AG09319 (cell line): Measurements from ENCODE around the gene C14orf93.

ENCODE experiments used
- DNase-seq: peaks from one replicate; pipeline ENCODE4 v3.0.0-alpha.2; 2010; ENCODE audit warnings: low read depth; ENCODE audit errors: extremely low read depth
- CTCF ChIP-seq: IDR thresholded peaks from 2 replicates; pipeline ENCODE4 v1.5.1; 2011; ENCODE audit warnings: low read depth, mild to moderate bottlenecking, inconsistent platforms, low read length, moderate library complexity

The C14orf93 gene

DNA sequence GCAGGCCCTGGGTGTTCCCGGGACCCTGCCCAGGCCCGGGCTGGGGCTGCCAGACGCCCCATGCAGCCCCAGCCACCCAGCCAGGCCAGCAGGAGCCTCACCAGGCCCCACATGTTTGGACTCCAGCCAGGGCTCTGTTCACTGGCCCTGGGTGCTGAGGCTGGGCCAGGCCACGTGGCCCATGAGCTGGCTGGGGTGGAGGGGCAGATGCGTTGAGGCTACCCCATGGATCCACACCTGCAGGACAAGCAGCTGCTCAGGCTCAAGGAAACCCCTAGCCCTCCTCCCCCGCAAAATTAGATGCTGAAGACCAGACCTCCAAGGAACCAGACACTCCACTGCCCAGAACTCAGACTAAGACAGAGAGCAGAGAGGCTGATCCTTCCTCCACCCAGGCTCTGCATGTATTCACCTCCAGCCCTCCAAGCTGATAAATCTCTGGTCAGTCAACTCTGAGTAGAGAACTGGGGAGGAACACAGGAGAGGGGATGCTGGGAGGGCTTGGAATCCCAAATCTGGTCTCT, 45.7 kb upstream of the C14orf93 start:
- DNase-seq: no peak
- no peak for TF ChIP-seq CTCF

GRCh38 chr14:23055147-23055550, 45.2 kb upstream of the C14orf93 start:
- no peak for DNase-seq
- TF ChIP-seq CTCF: no peak

DNA sequence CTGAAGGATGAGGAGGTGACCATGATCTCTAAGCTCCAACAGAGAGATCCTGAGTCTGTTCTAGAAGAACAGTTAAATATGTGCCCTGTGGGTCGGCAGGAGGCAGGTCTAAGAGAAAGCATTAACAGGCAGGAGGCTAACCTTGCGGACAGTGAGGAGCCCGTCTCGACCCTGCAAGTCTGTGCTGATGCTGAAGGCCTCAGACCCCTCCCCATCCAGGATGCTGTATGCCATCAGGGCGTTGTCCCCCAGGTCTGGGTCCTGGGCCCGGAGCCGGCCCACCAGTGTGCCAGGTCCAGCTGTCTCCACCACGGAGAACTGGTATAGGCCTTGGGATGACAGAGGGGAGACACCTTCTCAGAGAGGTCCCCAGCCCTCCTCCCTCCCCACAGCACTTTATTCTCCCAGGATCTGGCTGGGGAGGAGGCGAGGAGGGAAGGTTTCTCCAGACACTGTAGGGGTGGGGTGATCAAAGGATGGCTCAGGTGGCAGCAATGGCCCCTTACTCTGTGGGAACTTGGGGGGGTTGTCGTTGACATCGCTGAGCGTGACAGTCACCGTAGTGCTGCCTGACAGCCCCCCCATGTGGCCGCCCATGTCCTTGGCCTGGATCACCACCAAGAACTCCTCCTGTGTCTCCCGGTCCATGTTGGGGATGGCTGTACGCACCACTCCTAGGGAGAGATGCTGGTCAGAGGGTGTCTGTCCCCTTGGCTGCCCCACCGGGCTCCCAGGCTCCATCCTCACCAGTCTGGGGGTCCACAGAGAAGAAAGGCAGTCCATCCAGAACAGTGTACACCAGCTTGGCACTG, 44.3 kb upstream of the C14orf93 start:
- TF ChIP-seq CTCF: no peak; the same call in 1 of the 2 replicates
- DNase-seq: no peak

DNA sequence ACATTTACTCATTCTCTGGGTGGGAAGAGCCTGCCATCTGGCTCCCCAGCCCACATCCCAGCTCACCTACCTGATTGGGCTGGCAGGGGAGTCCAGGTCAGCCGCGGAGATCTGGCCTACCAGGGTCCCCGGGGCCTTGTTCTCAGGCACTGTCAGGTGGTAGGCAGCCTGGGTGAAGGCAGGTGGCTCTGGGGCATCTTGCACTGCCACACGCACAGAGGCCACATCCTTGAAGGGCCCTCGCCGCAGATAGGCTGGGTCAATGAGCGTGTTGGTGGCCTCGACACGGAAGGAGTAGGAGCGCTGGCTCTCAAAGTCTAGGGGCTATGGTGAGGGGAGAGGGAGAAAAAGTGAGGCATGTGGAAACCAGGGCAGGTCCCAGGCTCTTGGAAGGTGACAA, 43.5 kb upstream of the C14orf93 start:
- no peak for TF ChIP-seq CTCF

DNA sequence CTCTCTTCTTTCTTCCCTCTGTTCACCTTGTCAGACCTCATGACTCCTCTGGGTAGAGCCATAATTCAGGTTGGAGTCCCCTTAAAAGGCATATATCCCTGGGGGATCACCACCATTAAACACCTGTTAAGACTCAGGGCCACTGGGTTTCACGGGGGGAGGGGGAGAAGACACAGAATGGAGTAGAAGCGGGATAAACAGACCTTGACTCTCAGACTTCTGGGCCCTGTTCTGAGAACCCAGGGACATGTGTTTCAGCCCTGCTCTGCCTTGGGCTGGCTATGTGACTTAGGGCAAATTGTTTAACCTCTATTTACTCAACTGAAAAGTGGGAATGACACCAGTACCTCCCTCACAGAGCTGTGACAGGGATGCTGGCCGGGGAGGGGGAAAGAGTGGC, 42.7 kb upstream of the C14orf93 start:
- TF ChIP-seq CTCF: no peak
- no peak for DNase-seq

More for the DNA sequence above, 43.5 kb upstream of the C14orf93 start:
- DNase-seq: no peak

DNA sequence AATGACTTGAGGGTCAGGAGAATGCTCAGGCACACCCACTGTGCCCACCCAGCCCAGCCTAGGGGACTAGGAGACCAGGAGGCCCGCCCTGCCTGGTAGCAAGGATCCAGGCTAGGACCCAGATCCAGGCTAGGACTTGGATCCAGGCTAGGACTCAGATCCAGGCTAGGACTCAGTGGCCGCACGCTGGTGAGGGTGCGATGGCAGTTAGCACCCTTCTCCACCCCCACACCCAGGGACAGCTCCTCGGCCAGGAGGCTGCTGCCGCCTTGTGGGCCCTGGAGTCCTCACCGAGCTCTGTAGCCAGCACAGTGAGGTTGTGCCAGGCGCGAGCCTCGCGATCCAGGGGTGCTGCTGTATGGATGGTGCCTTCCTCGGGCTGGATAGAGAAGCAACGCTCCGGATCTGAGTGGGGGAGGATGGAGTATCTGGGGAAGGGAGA, 42.3 kb upstream of the C14orf93 start:
- no peak for DNase-seq
- TF ChIP-seq CTCF: no peak; the same call in 1 of the 2 replicates
